ENCODE measurements around the gene CENPU. TPM values are rescaled to one million over a fixed set of nuclear protein-coding genes. Genes with fewer than 3 reads are reported as not detected.

Gene CENPU
- total RNA-seq, 1 experiment from 2014 or later, result 64.1 TPM

Other genes starting within 250 kb of the CENPU start
- 29.0 and 37.9 TPM in 2 replicates for gene CASP3, start 84.6 kb downstream of the CENPU start, total RNA-seq (2014; rRNA removed; shearing (Covaris generic))
- gene PRIMPOL, start 84.4 kb downstream of the CENPU start, total RNA-seq (2014; rRNA removed; shearing (Covaris generic)), result 16.3 and 20.2 TPM in 2 replicates
- 7.5 and 11.1 TPM in 2 replicates for gene ACSL1, start 91.9 kb upstream of the CENPU start, total RNA-seq (2014; rRNA removed; shearing (Covaris generic))